SK-N-MC (cell line): ENCODE results near the gene DDX60.

Experiments
- EZH2 ChIP-seq: fragments of 200-600 bp; sonication (generic); IDR thresholded peaks from one replicate; pipeline ENCODE4 v1.6.1; 2017; ENCODE audit warnings: antibody characterized with exemption
- FOXP2 ChIP-seq: optimal IDR thresholded peaks from 2 replicates; pipeline ENCODE3; 2011; ENCODE audit warnings: mild to moderate bottlenecking, moderate library complexity; ENCODE audit not compliant: insufficient read depth; ENCODE audit errors: extremely low read length, control extremely low read depth

- no peak for TF ChIP-seq EZH2
- TF ChIP-seq FOXP2: no peak
Measured at GRCh38 chr4:168221301-168221700, 97.3 kb downstream of the DDX60 start.
